WTC11 (cell line): Measurements from ENCODE around the gene GALNT18. TPM values are rescaled to one million over a fixed set of nuclear protein-coding genes. Genes with fewer than 3 reads are reported as not detected.

Source experiments
- ATAC-seq: fragments of 200-7000 bp; cut with Tn5 transposase; 2 replicates; pipeline ENCODE4 v1.10.0; 2021; ENCODE audit warnings: mild to moderate bottlenecking, moderate library complexity
- CTCF ChIA-PET: fragments of 300-600 bp; sonication (Branson Sonifier 250); formaldehyde crosslinking; loops from one replicate; lab custom pipeline; 2021; ENCODE audit warnings: antibody characterized with exemption; lab: Charles Lee
- POLR2A ChIA-PET: fragments of 350-600 bp; sonication (Branson Sonifier 250); formaldehyde crosslinking; loops from one replicate; lab custom pipeline; 2021; ENCODE audit warnings: antibody characterized with exemption; lab: Charles Lee
- DNase-seq: peaks from one replicate; pipeline ENCODE4 v3.0.0; 2021; ENCODE audit warnings: low spot score
- H3K27ac Mint-ChIP-seq: 2 replicates; pipeline ENCODE4 v1.8.0; 2021; ENCODE audit warnings: mixed read lengths
- H3K27me3 Mint-ChIP-seq: 2 replicates; pipeline ENCODE4 v1.8.0; 2021; ENCODE audit warnings: low read depth, mild to moderate bottlenecking, moderate library complexity, mixed read lengths
- H3K36me3 Mint-ChIP-seq: 2 replicates; pipeline ENCODE4 v1.8.0; 2021; ENCODE audit warnings: mixed read lengths
- H3K4me1 Mint-ChIP-seq: 2 replicates; pipeline ENCODE4 v1.8.0; 2022; ENCODE audit warnings: mixed read lengths
- H3K4me3 Mint-ChIP-seq: 2 replicates; pipeline ENCODE4 v1.8.0; 2021; ENCODE audit warnings: mild to moderate bottlenecking, moderate library complexity, mixed read lengths
- H3K9me3 Mint-ChIP-seq: 2 replicates; pipeline ENCODE4 v1.8.0; 2021; ENCODE audit warnings: mixed read lengths
- ATF1 ChIP-seq: sonication (generic); formaldehyde crosslinking; IDR thresholded peaks from 2 replicates; pipeline ENCODE4 v1.8.1; 2023; ENCODE audit warnings: mild to moderate bottlenecking, moderate library complexity, missing genetic modification reagents
- CREM ChIP-seq: sonication (generic); formaldehyde crosslinking; IDR thresholded peaks from 2 replicates; pipeline ENCODE4 v1.8.1; 2022; ENCODE audit warnings: mild to moderate bottlenecking, missing genetic modification reagents, moderate library complexity
- ESRRA ChIP-seq: sonication (generic); formaldehyde crosslinking; IDR thresholded peaks from 2 replicates; pipeline ENCODE4 v1.8.1; 2022; ENCODE audit warnings: mild to moderate bottlenecking, missing genetic modification reagents, borderline replicate concordance
- ETV6 ChIP-seq: sonication (generic); formaldehyde crosslinking; IDR thresholded peaks from 2 replicates; pipeline ENCODE4 v1.8.1; 2022; ENCODE audit warnings: mild to moderate bottlenecking, missing genetic modification reagents
- FOXP1 ChIP-seq: sonication (generic); formaldehyde crosslinking; IDR thresholded peaks from 2 replicates; pipeline ENCODE4 v1.8.0; 2022; ENCODE audit warnings: missing genetic modification reagents, mild to moderate bottlenecking, moderate library complexity, borderline replicate concordance
- GRHL2 ChIP-seq: fragments of 250-450 bp; sonication (Bioruptor Pico); IDR thresholded peaks from 2 replicates; pipeline ENCODE4 v1.8.0; 2022; ENCODE audit warnings: mild to moderate bottlenecking, moderate library complexity; ENCODE audit not compliant: insufficient replicate concordance, severe bottlenecking
- JAZF1 ChIP-seq: fragments of 250-450 bp; sonication (Bioruptor Pico); IDR thresholded peaks from 2 replicates; pipeline ENCODE4 v1.9.0; 2021; ENCODE audit warnings: moderate library complexity, mild to moderate bottlenecking, inconsistent platforms
- KAT7 ChIP-seq: sonication (generic); formaldehyde crosslinking; IDR thresholded peaks from 2 replicates; pipeline ENCODE4 v1.8.1; 2023; ENCODE audit warnings: missing genetic modification reagents, mild to moderate bottlenecking, borderline replicate concordance
- NFYB ChIP-seq: sonication (generic); formaldehyde crosslinking; conservative IDR thresholded peaks from 2 replicates; pipeline ENCODE4 v1.8.0; 2022; ENCODE audit warnings: low read depth, missing genetic modification reagents
- NR1H2 ChIP-seq: sonication (generic); formaldehyde crosslinking; IDR thresholded peaks from 2 replicates; pipeline ENCODE4 v1.9.0; 2021; ENCODE audit warnings: mild to moderate bottlenecking, moderate library complexity, missing genetic modification reagents
- PRRX2 ChIP-seq: fragments of 250-450 bp; sonication (Bioruptor Pico); IDR thresholded peaks from 2 replicates; pipeline ENCODE4 v1.8.0; 2021; ENCODE audit warnings: mild to moderate bottlenecking
- SMAD3 ChIP-seq: sonication (generic); formaldehyde crosslinking; IDR thresholded peaks from 2 replicates; pipeline ENCODE4 v1.8.0; 2022; ENCODE audit warnings: missing genetic modification reagents, mild to moderate bottlenecking, borderline replicate concordance
- TEAD1 ChIP-seq: sonication (generic); formaldehyde crosslinking; IDR thresholded peaks from 2 replicates; pipeline ENCODE4 v1.8.0; 2022; ENCODE audit warnings: mild to moderate bottlenecking, missing genetic modification reagents
- ZNF423 ChIP-seq: fragments of 250-450 bp; sonication (Bioruptor Pico); IDR thresholded peaks from 2 replicates; pipeline ENCODE4 v2.1.2; 2022; ENCODE audit warnings: mild to moderate bottlenecking, moderate library complexity
- total RNA-seq: library from RNA; stranded (reverse); gene quantifications from 3 replicates; pipeline ENCODE4 v1.2.3, GENCODE V29; 2021
- TF ChIP-seq, protein P1 (sequence below): sonication (generic); formaldehyde crosslinking; IDR thresholded peaks from 2 replicates; pipeline ENCODE4 v1.8.1; 2023; ENCODE audit warnings: mild to moderate bottlenecking, missing genetic modification reagents
- TF ChIP-seq, protein P2 (sequence below): fragments of 250-450 bp; sonication (Bioruptor Pico); IDR thresholded peaks from 2 replicates; pipeline ENCODE4 v1.8.0; 2021; ENCODE audit warnings: mild to moderate bottlenecking
- TF ChIP-seq, protein P3 (sequence below): sonication (generic); formaldehyde crosslinking; IDR thresholded peaks from 2 replicates; pipeline ENCODE4 v1.8.1; 2022; ENCODE audit warnings: missing genetic modification reagents, borderline replicate concordance
- TF ChIP-seq, protein P4 (sequence below): sonication (generic); formaldehyde crosslinking; IDR thresholded peaks from 2 replicates; pipeline ENCODE4 v1.8.0; 2023; ENCODE audit warnings: missing genetic modification reagents
- TF ChIP-seq, protein P5 (sequence below): sonication (generic); formaldehyde crosslinking; IDR thresholded peaks from 2 replicates; pipeline ENCODE4 v1.8.0; 2022; ENCODE audit warnings: mild to moderate bottlenecking, missing genetic modification reagents

Gene GALNT18
- total RNA-seq, 1 experiment from 2014 or later, result 5.0 TPM

DNA sequence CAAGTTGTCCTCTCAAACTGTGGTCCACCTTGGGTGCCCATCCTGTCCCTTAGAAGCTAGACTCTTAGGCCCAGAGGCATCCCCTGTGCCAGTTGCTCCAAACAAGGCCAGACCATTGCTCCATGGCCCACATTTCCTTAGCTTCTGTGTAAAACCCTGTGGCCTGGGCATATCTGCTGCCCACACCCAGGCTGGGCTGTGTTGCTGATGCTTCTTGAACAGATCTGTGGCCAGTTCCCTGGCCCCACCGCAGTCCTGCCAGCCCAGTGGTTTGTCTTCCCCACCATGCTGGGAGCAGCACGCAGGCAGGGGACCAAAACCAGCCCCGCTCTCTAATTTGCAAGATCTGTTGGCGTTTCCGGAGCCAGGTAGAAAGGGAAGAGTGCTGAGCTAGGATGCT, 341.0 kb downstream of the GALNT18 start:
- Mint-ChIP-seq H3K4me1 (no peaks in the 10 kb centered on the region; the same call in 1 of the 2 replicates), H3K9me3 (peaks cover 5% of the 10 kb centered on the region), H3K36me3 (peaks cover 5% of the 10 kb centered on the region; the same call in 1 of the 2 replicates), H3K27ac (peak overlapping the region; percentile 88), H3K4me3 (no peak overlapping the region), H3K27me3 (no peaks in the 10 kb centered on the region)
- TF ChIP-seq FOXP1 (CRISPR knock-in tag), result no peak
- no peak for TF ChIP-seq JAZF1 (CRISPR knock-in tag)
- TF ChIP-seq, protein P1, sequence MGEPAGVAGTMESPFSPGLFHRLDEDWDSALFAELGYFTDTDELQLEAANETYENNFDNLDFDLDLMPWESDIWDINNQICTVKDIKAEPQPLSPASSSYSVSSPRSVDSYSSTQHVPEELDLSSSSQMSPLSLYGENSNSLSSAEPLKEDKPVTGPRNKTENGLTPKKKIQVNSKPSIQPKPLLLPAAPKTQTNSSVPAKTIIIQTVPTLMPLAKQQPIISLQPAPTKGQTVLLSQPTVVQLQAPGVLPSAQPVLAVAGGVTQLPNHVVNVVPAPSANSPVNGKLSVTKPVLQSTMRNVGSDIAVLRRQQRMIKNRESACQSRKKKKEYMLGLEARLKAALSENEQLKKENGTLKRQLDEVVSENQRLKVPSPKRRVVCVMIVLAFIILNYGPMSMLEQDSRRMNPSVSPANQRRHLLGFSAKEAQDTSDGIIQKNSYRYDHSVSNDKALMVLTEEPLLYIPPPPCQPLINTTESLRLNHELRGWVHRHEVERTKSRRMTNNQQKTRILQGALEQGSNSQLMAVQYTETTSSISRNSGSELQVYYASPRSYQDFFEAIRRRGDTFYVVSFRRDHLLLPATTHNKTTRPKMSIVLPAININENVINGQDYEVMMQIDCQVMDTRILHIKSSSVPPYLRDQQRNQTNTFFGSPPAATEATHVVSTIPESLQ (CRISPR knock-in tag), result no peak
- TF ChIP-seq, protein P2, sequence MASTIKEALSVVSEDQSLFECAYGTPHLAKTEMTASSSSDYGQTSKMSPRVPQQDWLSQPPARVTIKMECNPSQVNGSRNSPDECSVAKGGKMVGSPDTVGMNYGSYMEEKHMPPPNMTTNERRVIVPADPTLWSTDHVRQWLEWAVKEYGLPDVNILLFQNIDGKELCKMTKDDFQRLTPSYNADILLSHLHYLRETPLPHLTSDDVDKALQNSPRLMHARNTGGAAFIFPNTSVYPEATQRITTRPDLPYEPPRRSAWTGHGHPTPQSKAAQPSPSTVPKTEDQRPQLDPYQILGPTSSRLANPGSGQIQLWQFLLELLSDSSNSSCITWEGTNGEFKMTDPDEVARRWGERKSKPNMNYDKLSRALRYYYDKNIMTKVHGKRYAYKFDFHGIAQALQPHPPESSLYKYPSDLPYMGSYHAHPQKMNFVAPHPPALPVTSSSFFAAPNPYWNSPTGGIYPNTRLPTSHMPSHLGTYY (CRISPR knock-in tag), result no peak
- TF ChIP-seq ESRRA, result no peak
- TF ChIP-seq KAT7 (CRISPR knock-in tag), result no peak
- no peak for TF ChIP-seq NR1H2
- no peak for TF ChIP-seq NFYB (CRISPR knock-in tag)
- no peak for TF ChIP-seq ATF1
- POLR2A ChIA-PET, result no interaction called here
- DNase-seq, result no peak
- peak; percentile 26; the same call in 1 of the 2 replicates for ATAC-seq
- CTCF ChIA-PET, result interaction anchor here (0.7 to 2.0 kb wide), 6 partner anchors 10 to 347 kb away, joined by 3 to 6 read pairs (median 3); no protein-coding TSS in a partner anchor

DNA sequence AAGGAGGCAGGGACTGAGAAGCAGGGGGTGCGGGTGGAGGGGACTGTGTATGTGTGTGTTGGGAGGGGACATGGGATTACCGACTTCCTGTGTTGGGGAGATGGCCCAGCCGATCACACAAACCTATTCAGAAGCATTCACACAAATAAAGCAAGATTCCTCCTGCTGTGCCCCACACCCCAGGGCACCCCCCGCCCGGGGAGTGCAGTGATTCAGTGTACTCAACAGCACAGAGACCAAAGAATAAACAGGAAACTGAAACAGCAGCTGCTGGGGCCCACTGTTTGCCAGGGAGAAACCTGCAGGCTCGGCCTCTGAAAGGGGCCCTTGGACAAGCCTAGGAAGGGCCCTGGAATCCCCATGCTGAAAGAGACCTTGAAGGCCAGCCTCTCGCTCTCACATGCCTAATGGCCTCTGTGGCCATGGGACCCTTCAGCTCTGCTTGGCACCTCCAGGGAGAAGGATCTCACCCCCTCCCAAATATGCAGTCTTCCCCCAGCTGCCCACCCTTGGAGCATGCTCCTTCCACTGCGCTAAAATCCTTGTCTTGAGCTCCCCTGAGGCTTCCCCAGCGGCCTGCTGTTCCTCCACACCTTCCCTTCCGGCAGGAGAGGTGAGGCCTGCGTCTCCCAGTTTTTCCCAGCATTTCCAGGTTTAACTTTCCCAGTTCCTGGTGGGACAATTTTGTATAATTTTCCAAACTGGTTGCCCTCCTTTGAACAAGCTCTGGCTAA, 341.7 kb downstream of the GALNT18 start:
- no peak for TF ChIP-seq CREM (CRISPR knock-in tag)
- peak; percentile 99 for TF ChIP-seq ZNF423
- TF ChIP-seq TEAD1 (CRISPR knock-in tag), result peak; percentile 36; the same call in 1 of the 2 replicates
- TF ChIP-seq SMAD3 (CRISPR knock-in tag), result no peak
- TF ChIP-seq, protein P3, sequence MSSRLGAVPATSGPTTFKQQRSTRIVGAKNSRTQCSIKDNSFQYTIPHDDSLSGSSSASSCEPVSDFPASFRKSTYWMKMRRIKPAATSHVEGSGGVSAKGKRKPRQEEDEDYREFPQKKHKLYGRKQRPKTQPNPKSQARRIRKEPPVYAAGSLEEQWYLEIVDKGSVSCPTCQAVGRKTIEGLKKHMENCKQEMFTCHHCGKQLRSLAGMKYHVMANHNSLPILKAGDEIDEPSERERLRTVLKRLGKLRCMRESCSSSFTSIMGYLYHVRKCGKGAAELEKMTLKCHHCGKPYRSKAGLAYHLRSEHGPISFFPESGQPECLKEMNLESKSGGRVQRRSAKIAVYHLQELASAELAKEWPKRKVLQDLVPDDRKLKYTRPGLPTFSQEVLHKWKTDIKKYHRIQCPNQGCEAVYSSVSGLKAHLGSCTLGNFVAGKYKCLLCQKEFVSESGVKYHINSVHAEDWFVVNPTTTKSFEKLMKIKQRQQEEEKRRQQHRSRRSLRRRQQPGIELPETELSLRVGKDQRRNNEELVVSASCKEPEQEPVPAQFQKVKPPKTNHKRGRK, result no peak
- no peak for TF ChIP-seq GRHL2
- no peak for TF ChIP-seq ETV6 (CRISPR knock-in tag)
- TF ChIP-seq, protein P4, sequence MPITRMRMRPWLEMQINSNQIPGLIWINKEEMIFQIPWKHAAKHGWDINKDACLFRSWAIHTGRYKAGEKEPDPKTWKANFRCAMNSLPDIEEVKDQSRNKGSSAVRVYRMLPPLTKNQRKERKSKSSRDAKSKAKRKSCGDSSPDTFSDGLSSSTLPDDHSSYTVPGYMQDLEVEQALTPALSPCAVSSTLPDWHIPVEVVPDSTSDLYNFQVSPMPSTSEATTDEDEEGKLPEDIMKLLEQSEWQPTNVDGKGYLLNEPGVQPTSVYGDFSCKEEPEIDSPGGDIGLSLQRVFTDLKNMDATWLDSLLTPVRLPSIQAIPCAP, result no peak
- TF ChIP-seq, protein P5, sequence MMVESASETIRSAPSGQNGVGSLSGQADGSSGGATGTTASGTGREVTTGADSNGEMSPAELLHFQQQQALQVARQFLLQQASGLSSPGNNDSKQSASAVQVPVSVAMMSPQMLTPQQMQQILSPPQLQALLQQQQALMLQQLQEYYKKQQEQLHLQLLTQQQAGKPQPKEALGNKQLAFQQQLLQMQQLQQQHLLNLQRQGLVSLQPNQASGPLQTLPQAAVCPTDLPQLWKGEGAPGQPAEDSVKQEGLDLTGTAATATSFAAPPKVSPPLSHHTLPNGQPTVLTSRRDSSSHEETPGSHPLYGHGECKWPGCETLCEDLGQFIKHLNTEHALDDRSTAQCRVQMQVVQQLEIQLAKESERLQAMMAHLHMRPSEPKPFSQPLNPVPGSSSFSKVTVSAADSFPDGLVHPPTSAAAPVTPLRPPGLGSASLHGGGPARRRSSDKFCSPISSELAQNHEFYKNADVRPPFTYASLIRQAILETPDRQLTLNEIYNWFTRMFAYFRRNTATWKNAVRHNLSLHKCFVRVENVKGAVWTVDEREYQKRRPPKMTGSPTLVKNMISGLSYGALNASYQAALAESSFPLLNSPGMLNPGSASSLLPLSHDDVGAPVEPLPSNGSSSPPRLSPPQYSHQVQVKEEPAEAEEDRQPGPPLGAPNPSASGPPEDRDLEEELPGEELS (CRISPR knock-in tag), result peak; percentile 73; the same call in 1 of the 2 replicates
- no peak for TF ChIP-seq PRRX2 (CRISPR knock-in tag)
- Mint-ChIP-seq H3K9me3 (peaks cover 12% of the 10 kb centered on the region), H3K4me1 (no peaks in the 10 kb centered on the region; the same call in 1 of the 2 replicates), H3K4me3 (no peak overlapping the region), H3K27ac (peak overlapping the region; percentile 88), H3K36me3 (peaks cover 11% of the 10 kb centered on the region), H3K27me3 (no peaks in the 10 kb centered on the region)
- no peak for DNase-seq
- CTCF ChIA-PET, result interaction anchor here (0.7 to 2.0 kb wide), 6 partner anchors 9 to 346 kb away, joined by 3 to 6 read pairs (median 4); no protein-coding TSS in a partner anchor
- ATAC-seq, result peak; percentile 84
- POLR2A ChIA-PET, result no interaction called here
